HepG2 (cell line): Measurements from ENCODE around the gene UPB1. TPM values are rescaled to one million over a fixed set of nuclear protein-coding genes. Genes with fewer than 3 reads are reported as not detected.

ENCODE experiments used
- ATAC-seq: fragments of 200-7000 bp; cut with Tn5 transposase; 3 replicates; pipeline ENCODE4 v1.9.1; 2020; ENCODE audit warnings: mild to moderate bottlenecking, moderate library complexity
- BruUV-seq: library from RNA; stranded (reverse); fragments of 400-500 nt; replicated peaks from 2 replicates; lab custom pipeline; 2021; lab: Mats Ljungman, UMichigan
- CTCF ChIA-PET: fragments of 300-600 bp; formaldehyde crosslinking; extraction: SDS; loops from one replicate; lab custom pipeline; 2021; ENCODE audit warnings: low total read pairs, inconsistent platforms, low intra/inter-chr PET ratio; lab: Yijun Ruan, JAX
- POLR2A ChIA-PET: fragments of 350-600 bp; sonication (Branson Sonifier 250); formaldehyde crosslinking; loops from one replicate; lab custom pipeline; 2020; ENCODE audit warnings: antibody characterized with exemption, inconsistent platforms; lab: Yijun Ruan, JAX
- DNase-seq: peaks from one replicate; pipeline ENCODE4 v3.0.0-alpha.2; 2015; ENCODE audit warnings: low spot score
- FAIRE-seq: peaks from 3 replicates; lab custom pipeline; 2011; peaks lifted over from hg19 to GRCh38; lab: Jason Lieb, UNC
- H2AFZ ChIP-seq: one replicate; pipeline ENCODE4 v1.6.1; 2011; ENCODE audit warnings: low read length, inconsistent platforms
- H3K27ac ChIP-seq: fragments of 300-600 bp; 3 replicates; pipeline ENCODE4 v1.8.0; 2011; ENCODE audit warnings: mixed run types, mild to moderate bottlenecking, mixed read lengths, low read length, inconsistent platforms; ENCODE audit not compliant: insufficient read depth; ENCODE audit errors: extremely low read length
- H3K27me3 ChIP-seq, 2 experiments: fragments of 200-600 bp in 1 of 2; 2 replicates in 1 of 2; 3 replicates in 1 of 2; pipeline versions ENCODE4 v1.6.0 to v1.8.0; 2011; ENCODE audit warnings: low read length in 2 of 2, mild to moderate bottlenecking in 2 of 2, moderate library complexity in 2 of 2, inconsistent platforms in 1 of 2; ENCODE audit not compliant: insufficient read depth in 2 of 2, control insufficient read depth in 1 of 2
- H3K36me3 ChIP-seq, 2 experiments: fragments of 200-600 bp in 1 of 2; replicated peaks in 1 of 2; 2 replicates in 1 of 2; 3 replicates in 1 of 2; pipeline versions ENCODE4 v1.5.1 to v1.8.0; 2011; ENCODE audit warnings: low read length in 2 of 2, inconsistent platforms in 1 of 2; ENCODE audit not compliant: insufficient read depth in 2 of 2, control insufficient read depth in 1 of 2
- H3K4me1 ChIP-seq: 2 replicates; pipeline ENCODE4 v1.5.1; 2012; ENCODE audit warnings: low read length, inconsistent platforms; ENCODE audit not compliant: insufficient read depth
- H3K4me2 ChIP-seq: 2 replicates; pipeline ENCODE4 v1.6.0; 2011; ENCODE audit warnings: low read depth, low read length, inconsistent platforms
- H3K4me3 ChIP-seq, 3 experiments: fragments of 200-600 bp in 1 of 3; sonication (generic), shearing (Covaris generic) in 1 of 3; replicated peaks in 1 of 3; 2 replicates each; pipeline ENCODE4 v1.5.1; 2011 to 2016; ENCODE audit warnings: low read length in 3 of 3, inconsistent platforms in 2 of 3, low read depth in 2 of 3, mild to moderate bottlenecking in 2 of 3, control low read depth in 1 of 3, mixed read lengths in 1 of 3; ENCODE audit not compliant: insufficient read depth in 1 of 3
- H3K79me2 ChIP-seq: one replicate; pipeline ENCODE4 v1.6.1; 2011; ENCODE audit warnings: low read length, inconsistent platforms; ENCODE audit not compliant: insufficient read depth
- H3K9ac ChIP-seq: 2 replicates; pipeline ENCODE4 v1.6.0; 2011; ENCODE audit warnings: mild to moderate bottlenecking, low read depth, low read length, inconsistent platforms; ENCODE audit not compliant: insufficient read depth
- H3K9me3 ChIP-seq: 2 replicates; pipeline ENCODE4 v1.5.1; 2012; ENCODE audit warnings: mild to moderate bottlenecking, low read length
- H4K20me1 ChIP-seq: 2 replicates; pipeline ENCODE4 v1.6.0; 2011; ENCODE audit warnings: inconsistent platforms, mild to moderate bottlenecking, low read length, moderate library complexity; ENCODE audit not compliant: insufficient read depth
- ADNP ChIP-seq: sonication (generic); formaldehyde crosslinking; IDR thresholded peaks from 2 replicates; pipeline ENCODE4 v1.4.0; 2020; ENCODE audit warnings: missing genetic modification reagents
- ZKSCAN5 ChIP-seq: sonication (generic); formaldehyde crosslinking; IDR thresholded peaks from 2 replicates; pipeline ENCODE4 v1.5.1; 2020; ENCODE audit warnings: mild to moderate bottlenecking, missing genetic modification reagents
- ZNF709 ChIP-seq: sonication (generic); formaldehyde crosslinking; IDR thresholded peaks from 2 replicates; pipeline ENCODE4 v1.5.0; 2020; ENCODE audit warnings: mild to moderate bottlenecking, missing genetic modification reagents
- ZZZ3 ChIP-seq: sonication (generic); formaldehyde crosslinking; IDR thresholded peaks from 2 replicates; pipeline ENCODE4 v1.4.0; 2020; ENCODE audit warnings: missing genetic modification reagents, mild to moderate bottlenecking, borderline replicate concordance
- WGBS: methylation state at CpG from one replicate; pipeline ENCODE4 v1.1.6; 2017; ENCODE audit warnings: low lambda C conversion rate; 5-methylcytosine and 5-hydroxymethylcytosine counted together
- in situ Hi-C: cut with HindIII; loops from 2 replicates; pipeline ENCODE4 v1.10.0; 2017; ENCODE audit warnings: low pct_unique_long_range_greater_than_20kb; ENCODE audit not compliant: extremely low pct_ligation_motif_present
- intact Hi-C: fragments of 100-400 bp; cut with micrococcal nuclease; formaldehyde crosslinking; loops from one replicate; pipeline ENCODE4 v1.10.0; 2022; ENCODE audit not compliant: unreplicated experiment
- polyA plus RNA-seq, 8 experiments: library from polyadenylated mRNA; depleted of rRNA in 3 of 8; stranded (reverse) in 7 of 8; unstranded in 1 of 8; fragments of >200 nt; fragmentation: Illumina TruSeq in 4 of 8; extraction: Trizol in 4 of 8; gene quantifications; 2 replicates each; pipeline versions ENCODE4 v1.2.1 to v1.2.3, GENCODE V29; 2011 to 2016; ENCODE audit warnings: low read depth in 4 of 8, missing spikeins in 1 of 8, mixed read lengths in 1 of 8; ENCODE audit not compliant: insufficient read depth in 1 of 8
- total RNA-seq, 5 experiments: library from RNA; depleted of rRNA; stranded (reverse); fragments of >200 nt; fragmentation: Illumina TruSeq; extraction: Trizol; gene quantifications; 2 replicates each; pipeline ENCODE4 v1.2.3, GENCODE V29; 2016; ENCODE audit warnings: low read depth in 1 of 5
- TF ChIP-seq, protein P1 (sequence below): IDR thresholded peaks from 2 replicates; pipeline ENCODE4 v1.6.1; 2016; ENCODE audit warnings: control low read depth
- TF ChIP-seq, protein P2 (sequence below): sonication (generic); formaldehyde crosslinking; IDR thresholded peaks from 2 replicates; pipeline ENCODE4 v1.4.0; 2020; ENCODE audit warnings: missing genetic modification reagents

The UPB1 gene
- total and polyA plus RNA-seq, 2 of the 13 experiments (the other 11 are each of a cell fraction or from before 2014, with no cell fraction given), result 0.38 to 1.2 TPM

DNA sequence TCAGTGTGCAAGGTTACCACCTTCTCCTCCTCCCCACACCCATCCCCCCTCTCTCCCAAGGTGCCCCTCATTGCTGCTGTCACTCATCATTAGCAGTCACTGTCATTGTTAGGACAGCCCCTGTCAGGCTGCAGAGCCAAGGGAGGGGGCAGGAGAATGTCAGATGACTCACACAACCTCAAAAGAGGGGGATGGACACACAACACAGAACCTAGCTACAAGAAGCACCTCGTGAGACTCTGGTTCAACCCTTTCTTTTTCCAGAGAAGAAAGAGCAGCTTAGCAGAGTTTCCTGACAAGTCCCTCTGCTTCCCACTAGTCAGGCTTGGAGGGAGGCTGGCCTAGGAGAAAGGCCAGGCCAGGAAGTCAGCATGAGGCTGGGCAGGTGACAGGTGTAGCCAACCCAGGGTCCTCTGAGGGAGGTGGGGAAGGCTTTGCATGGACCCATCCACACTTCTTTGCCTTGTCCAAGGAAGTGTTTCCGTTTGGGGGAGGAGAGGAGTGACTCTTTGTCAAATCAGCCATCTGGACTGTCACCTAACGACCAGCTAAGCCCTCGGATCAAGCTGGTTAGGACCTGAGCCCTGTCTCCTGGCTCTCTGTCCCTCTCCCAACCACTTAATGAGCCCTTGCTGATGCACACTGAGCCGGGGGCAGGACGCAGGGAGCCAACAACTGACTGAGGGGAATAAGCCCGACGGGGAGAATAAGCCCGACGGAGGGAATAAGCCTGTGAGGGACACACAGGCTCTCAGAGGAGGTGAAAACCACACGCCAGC, 49.5 kb upstream of the UPB1 start (continued):
- TF ChIP-seq, protein P1, sequence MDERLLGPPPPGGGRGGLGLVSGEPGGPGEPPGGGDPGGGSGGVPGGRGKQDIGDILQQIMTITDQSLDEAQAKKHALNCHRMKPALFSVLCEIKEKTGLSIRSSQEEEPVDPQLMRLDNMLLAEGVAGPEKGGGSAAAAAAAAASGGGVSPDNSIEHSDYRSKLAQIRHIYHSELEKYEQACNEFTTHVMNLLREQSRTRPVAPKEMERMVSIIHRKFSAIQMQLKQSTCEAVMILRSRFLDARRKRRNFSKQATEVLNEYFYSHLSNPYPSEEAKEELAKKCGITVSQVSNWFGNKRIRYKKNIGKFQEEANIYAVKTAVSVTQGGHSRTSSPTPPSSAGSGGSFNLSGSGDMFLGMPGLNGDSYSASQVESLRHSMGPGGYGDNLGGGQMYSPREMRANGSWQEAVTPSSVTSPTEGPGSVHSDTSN (CRISPR knock-in tag), result peak; percentile 74
- TF ChIP-seq, protein P2, sequence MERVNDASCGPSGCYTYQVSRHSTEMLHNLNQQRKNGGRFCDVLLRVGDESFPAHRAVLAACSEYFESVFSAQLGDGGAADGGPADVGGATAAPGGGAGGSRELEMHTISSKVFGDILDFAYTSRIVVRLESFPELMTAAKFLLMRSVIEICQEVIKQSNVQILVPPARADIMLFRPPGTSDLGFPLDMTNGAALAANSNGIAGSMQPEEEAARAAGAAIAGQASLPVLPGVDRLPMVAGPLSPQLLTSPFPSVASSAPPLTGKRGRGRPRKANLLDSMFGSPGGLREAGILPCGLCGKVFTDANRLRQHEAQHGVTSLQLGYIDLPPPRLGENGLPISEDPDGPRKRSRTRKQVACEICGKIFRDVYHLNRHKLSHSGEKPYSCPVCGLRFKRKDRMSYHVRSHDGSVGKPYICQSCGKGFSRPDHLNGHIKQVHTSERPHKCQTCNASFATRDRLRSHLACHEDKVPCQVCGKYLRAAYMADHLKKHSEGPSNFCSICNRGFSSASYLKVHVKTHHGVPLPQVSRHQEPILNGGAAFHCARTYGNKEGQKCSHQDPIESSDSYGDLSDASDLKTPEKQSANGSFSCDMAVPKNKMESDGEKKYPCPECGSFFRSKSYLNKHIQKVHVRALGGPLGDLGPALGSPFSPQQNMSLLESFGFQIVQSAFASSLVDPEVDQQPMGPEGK (CRISPR knock-in tag), result peak; percentile 22; the same call in 1 of the 2 replicates

DNA sequence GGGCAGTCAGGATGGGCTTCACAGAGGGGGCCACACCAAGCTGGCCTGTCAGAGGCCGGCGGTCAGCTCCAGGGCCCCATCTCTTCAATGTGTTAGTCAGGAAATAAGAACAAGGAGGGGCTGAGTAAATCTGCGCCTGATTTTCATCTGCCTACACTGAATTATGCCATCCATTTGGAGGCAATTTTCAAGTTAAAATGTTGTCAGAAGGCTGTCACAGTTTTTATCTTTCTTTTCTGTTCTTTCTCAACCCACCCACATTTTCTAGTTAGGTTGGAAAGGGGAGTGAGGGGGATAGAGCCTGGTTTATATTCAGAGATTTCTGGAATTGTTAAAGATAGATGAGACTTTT, 48.9 kb upstream of the UPB1 start:
- FAIRE-seq, result no peak
- Histone ChIP-seq H3K27ac (no peak overlapping the region), H3K9me3 (no peaks in the 10 kb centered on the region), H3K27me3 (peaks cover 0 to 3% of the 10 kb centered on the region in 2 experiments; a peak in 2 of 5 replicates), H2AFZ (no peak overlapping the region), H3K79me2 (no peaks in the 10 kb centered on the region), H3K9ac (no peak overlapping the region), H3K4me3 (no peak overlapping the region), H3K4me1 (peaks cover 31% of the 10 kb centered on the region), H3K4me2 (no peak overlapping the region), H3K36me3 (no peaks in the 10 kb centered on the region; a peak in 1 of 5 replicates), H4K20me1 (no peaks in the 10 kb centered on the region)
- CTCF ChIA-PET, result no interaction called here
- no peak for DNase-seq
- intact Hi-C loops, result no loop called here
- POLR2A ChIA-PET, result no interaction called here
- ATAC-seq, result no peak
- no TSS peak for BruUV-seq
- WGBS, result 55% methylated on average over 3 of the region's 3 CpGs
- TF ChIP-seq ZZZ3 (CRISPR knock-in tag), result no peak
- TF ChIP-seq ADNP (CRISPR knock-in tag), result no peak
- no peak for TF ChIP-seq ZKSCAN5 (CRISPR knock-in tag)
- no peak for TF ChIP-seq ZNF709
- in situ Hi-C loops, result no loop called here
